ENCODE data around the gene SEMA4A.

The SEMA4A gene

GRCh38 chr1:156136970-156137483, 16.4 kb upstream of the SEMA4A start:
- peak; percentile 35 for DNase-seq

- peak; percentile 29 for DNase-seq
Observed at GRCh38 chr1:156138458-156138867, 14.9 kb upstream of the SEMA4A start.

GRCh38 chr1:156140879-156141707, 12.3 kb upstream of the SEMA4A start:
- peak; percentile 52 for DNase-seq

GRCh38 chr1:156143765-156144489, 9.5 kb upstream of the SEMA4A start:
- DNase-seq = peak; percentile 36

GRCh38 chr1:156144742-156145141, 8.6 kb upstream of the SEMA4A start:
- peak; percentile 42 for DNase-seq

GRCh38 chr1:156145650-156146019, 7.8 kb upstream of the SEMA4A start:
- DNase-seq = no peak

GRCh38 chr1:156146020-156146768, 7.2 kb upstream of the SEMA4A start:
- DNase-seq = peak; percentile 81

- peak; percentile 41 for DNase-seq
Observed at GRCh38 chr1:156146769-156147405, 6.5 kb upstream of the SEMA4A start.

- DNase-seq = peak; percentile 41
Observed at GRCh38 chr1:156148216-156148615, 5.2 kb upstream of the SEMA4A start.

GRCh38 chr1:156149374-156150332, 3.7 kb upstream of the SEMA4A start:
- DNase-seq = no peak

GRCh38 chr1:156150333-156151011, 2.9 kb upstream of the SEMA4A start:
- peak; percentile 20 for DNase-seq

GRCh38 chr1:156151093-156151688, 2.2 kb upstream of the SEMA4A start:
- DNase-seq = peak; percentile 33

GRCh38 chr1:156152628-156153027, 757 bp upstream of the SEMA4A start:
- no peak for DNase-seq

- DNase-seq = peak; percentile 60
Observed at GRCh38 chr1:156154317-156154749, 948 bp downstream of the SEMA4A start.

- DNase-seq = no peak
Observed at GRCh38 chr1:156155756-156156510, 2.5 kb downstream of the SEMA4A start.

GRCh38 chr1:156157506-156157905, 4.1 kb downstream of the SEMA4A start:
- DNase-seq = peak; percentile 31

- no peak for DNase-seq
Observed at GRCh38 chr1:156157966-156158365, 4.6 kb downstream of the SEMA4A start.

- no peak for DNase-seq
Observed at GRCh38 chr1:156160000-156160742, 6.8 kb downstream of the SEMA4A start.

GRCh38 chr1:156160743-156161171, 7.4 kb downstream of the SEMA4A start:
- DNase-seq = peak; percentile 78
